ENCODE measurements around the gene RNF113B. TPM values are rescaled to one million over a fixed set of nuclear protein-coding genes. Genes with fewer than 3 reads are reported as not detected.

The RNF113B gene
- polyA plus RNA-seq, 1 donor (not counting 4 experiments of a cell fraction or from before 2014, with no cell fraction given) = not detected

- FAIRE-seq = no peak
- dilution Hi-C loops (cut with MboI; ENCODE audit: extremely low pct_ligation_motif_present, low sequenced_read_pairs) = no loop called here
These were observed 13.9 kb upstream of the RNF113B start for GRCh38 chr13:98190889-98191444.

DNA sequence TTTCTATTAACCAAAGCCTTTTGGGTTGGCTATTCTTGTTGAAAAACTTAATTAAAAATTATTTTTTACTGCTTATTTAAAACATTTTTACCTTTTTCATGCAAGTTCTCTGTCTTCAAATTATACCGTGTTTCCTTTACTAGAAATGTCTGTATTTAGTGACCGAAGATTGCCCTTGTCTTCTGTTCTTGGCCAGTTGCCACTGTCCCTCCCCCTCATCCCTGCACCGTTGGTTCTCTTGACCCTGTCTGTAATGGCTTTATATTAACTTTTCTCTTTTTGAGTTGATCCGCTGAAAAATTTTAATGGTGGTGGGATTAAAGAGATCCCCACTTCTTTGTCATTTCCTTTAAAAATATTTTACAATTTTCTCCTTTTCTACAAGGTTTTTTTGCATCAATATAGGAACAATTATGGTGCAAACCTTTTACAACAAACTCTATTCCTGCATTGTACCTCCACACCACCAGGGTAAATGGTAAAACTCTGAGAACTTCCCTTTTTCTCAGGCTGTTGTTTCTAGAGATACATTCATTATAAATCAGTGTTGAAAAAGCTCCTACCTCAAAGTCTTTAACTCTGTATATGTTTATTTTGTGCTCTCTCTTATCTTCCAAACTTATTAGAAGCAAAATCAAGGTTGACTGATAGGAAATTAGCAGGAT is 12.9 kb upstream of the RNF113B start:
- dilution Hi-C loops (cut with MboI; ENCODE audit: extremely low pct_ligation_motif_present, low sequenced_read_pairs) = no loop called here
- DNase-seq (ENCODE audit: low read depth, low spot score) (no peak), FAIRE-seq (no peak)
- no peak overlapping the region for H2AFZ ChIP-seq (ENCODE audit: control insufficient read depth, low read length)
- H3K4me1 ChIP-seq (ENCODE audit: control insufficient read depth, extremely low read depth, insufficient read depth, low read length) = no peaks in the 10 kb centered on the region
- no peak overlapping the region for H3K4me3 ChIP-seq (ENCODE audit: control insufficient read depth in 2 of 3, extremely low read depth in 1 of 3, insufficient read depth in 2 of 3, low read depth in 1 of 3, low read length in 3 of 3)
- no peak for TF ChIP-seq EZH2 (IDR thresholded peaks at IDR 0.05; ENCODE audit: low read length)
- TF ChIP-seq CTCF (optimal IDR thresholded peaks at IDR 0.05 in 1 of 3, IDR thresholded peaks at IDR 0.05 in 1 of 3, conservative IDR thresholded peaks at IDR 0.05 in 1 of 3; ENCODE audit: extremely low read depth in 1 of 3, insufficient read depth in 2 of 3, low read length in 3 of 3) = no peak
- H3K36me3 ChIP-seq (ENCODE audit: control insufficient read depth in 2 of 2, extremely low read depth in 1 of 2, insufficient read depth in 2 of 2, low read length in 2 of 2) = no peaks in the 10 kb centered on the region
- H3K79me2 ChIP-seq (ENCODE audit: control insufficient read depth, insufficient read depth, low read length) = no peaks in the 10 kb centered on the region
- H4K20me1 ChIP-seq (ENCODE audit: control insufficient read depth, extremely low read depth, insufficient read depth, low read length) = no peaks in the 10 kb centered on the region
- no peaks in the 10 kb centered on the region for H3K9me3 ChIP-seq (ENCODE audit: control insufficient read depth, low read depth, low read length)
- no peak overlapping the region for H3K9ac ChIP-seq (ENCODE audit: control insufficient read depth, extremely low read depth, insufficient read depth, low read length)
- no peak overlapping the region for H3K27ac ChIP-seq (ENCODE audit: control insufficient read depth, insufficient read depth, low read length)
- H3K9me1 ChIP-seq (ENCODE audit: control insufficient read depth, extremely low read depth, insufficient read depth, low read length) = no peaks in the 10 kb centered on the region
- no peaks in the 10 kb centered on the region for H3K27me3 ChIP-seq (ENCODE audit: control insufficient read depth, extremely low read depth, insufficient read depth, low read length)
- no peak overlapping the region for H3K4me2 ChIP-seq (ENCODE audit: control insufficient read depth, extremely low read depth, insufficient read depth, low read depth, low read length)

More at GRCh38 chr13:98190889-98191444, 13.9 kb upstream of the RNF113B start:
- Histone ChIP-seq H3K9me3 (ENCODE audit: control insufficient read depth, low read depth, low read length) (no peaks in the 10 kb centered on the region), H4K20me1 (ENCODE audit: control insufficient read depth, extremely low read depth, insufficient read depth, low read length) (no peaks in the 10 kb centered on the region), H3K9ac (ENCODE audit: control insufficient read depth, extremely low read depth, insufficient read depth, low read length) (no peak overlapping the region), H2AFZ (ENCODE audit: control insufficient read depth, low read length) (no peak overlapping the region), H3K4me1 (ENCODE audit: control insufficient read depth, extremely low read depth, insufficient read depth, low read length) (no peaks in the 10 kb centered on the region), H3K9me1 (ENCODE audit: control insufficient read depth, extremely low read depth, insufficient read depth, low read length) (no peaks in the 10 kb centered on the region), H3K4me2 (ENCODE audit: control insufficient read depth, extremely low read depth, insufficient read depth, low read depth, low read length) (no peak overlapping the region), H3K36me3 (ENCODE audit: control insufficient read depth in 2 of 2, extremely low read depth in 1 of 2, insufficient read depth in 2 of 2, low read length in 2 of 2) (no peaks in the 10 kb centered on the region), H3K79me2 (ENCODE audit: control insufficient read depth, insufficient read depth, low read length) (no peaks in the 10 kb centered on the region), H3K27ac (ENCODE audit: control insufficient read depth, insufficient read depth, low read length) (no peak overlapping the region), H3K27me3 (ENCODE audit: control insufficient read depth, extremely low read depth, insufficient read depth, low read length) (no peaks in the 10 kb centered on the region), H3K4me3 (ENCODE audit: control insufficient read depth in 2 of 3, extremely low read depth in 1 of 3, insufficient read depth in 2 of 3, low read depth in 1 of 3, low read length in 3 of 3) (no peak overlapping the region)
- no peak for DNase-seq (ENCODE audit: low read depth, low spot score)
- TF ChIP-seq EZH2 (IDR thresholded peaks at IDR 0.05; ENCODE audit: low read length) (no peak), CTCF (optimal IDR thresholded peaks at IDR 0.05 in 1 of 3, IDR thresholded peaks at IDR 0.05 in 1 of 3, conservative IDR thresholded peaks at IDR 0.05 in 1 of 3; ENCODE audit: extremely low read depth in 1 of 3, insufficient read depth in 2 of 3, low read length in 3 of 3) (no peak)

Data from keratinocyte (primary cell).